K562 (cell line): ENCODE results near the gene DOCK8. TPM values are rescaled to one million over a fixed set of nuclear protein-coding genes. Genes with fewer than 3 reads are reported as not detected.

ENCODE experiments used
- C11orf30 ChIP-seq: fragments of 450-650 bp; IDR thresholded peaks from 2 replicates; pipeline ENCODE4 v1.6.1; 2016; ENCODE audit warnings: low read depth, mild to moderate bottlenecking
- CC2D1A ChIP-seq: fragments of 450-650 bp; IDR thresholded peaks from 2 replicates; pipeline ENCODE4 v1.6.1; 2017; ENCODE audit warnings: mild to moderate bottlenecking
- CTBP1 ChIP-seq: fragments of 450-650 bp; IDR thresholded peaks from 2 replicates; pipeline ENCODE4 v1.6.1; 2016; ENCODE audit warnings: borderline replicate concordance
- DLX4 ChIP-seq: fragments of 250-450 bp; sonication (Bioruptor Pico); IDR thresholded peaks from 2 replicates; pipeline ENCODE4 v1.6.1; 2021; ENCODE audit warnings: mild to moderate bottlenecking
- ETV1 ChIP-seq: fragments of 450-650 bp; conservative IDR thresholded peaks from 2 replicates; pipeline ENCODE4 v1.6.1; 2016; ENCODE audit warnings: missing genetic modification characterization, control low read depth, low read depth, missing compliant biosample characterization
- EWSR1 ChIP-seq: fragments of 450-650 bp; IDR thresholded peaks from 2 replicates; pipeline ENCODE4 v1.6.1; 2018; ENCODE audit warnings: borderline replicate concordance, mild to moderate bottlenecking, low read depth, moderate library complexity; ENCODE audit not compliant: partially characterized antibody
- EZH2 ChIP-seq: IDR thresholded peaks from 2 replicates; pipeline ENCODE4 v1.6.1; 2012; ENCODE audit warnings: low read depth, mild to moderate bottlenecking, inconsistent platforms, low read length, borderline replicate concordance
- ILK ChIP-seq: fragments of 450-650 bp; IDR thresholded peaks from 2 replicates; pipeline ENCODE4 v1.6.1; 2016; ENCODE audit warnings: missing genetic modification characterization, low read depth, mild to moderate bottlenecking, missing compliant biosample characterization, moderate library complexity, borderline replicate concordance
- JUND ChIP-seq, 2 experiments: IDR thresholded peaks; 2 replicates in 1 of 2; 3 replicates in 1 of 2; pipeline ENCODE4 v1.6.1; 2011; ENCODE audit warnings: borderline replicate concordance in 2 of 2, low read depth in 2 of 2, low read length in 2 of 2, improper control_type of control experiment in 1 of 2, missing biosample characterization in 1 of 2, missing genetic modification characterization in 1 of 2, missing genetic modification reagents in 1 of 2
- MED1 ChIP-seq: sonication (generic); formaldehyde crosslinking; IDR thresholded peaks from 2 replicates; pipeline ENCODE4 v1.8.1; 2023; ENCODE audit warnings: missing genetic modification reagents, borderline replicate concordance
- NCOR1 ChIP-seq: fragments of 450-650 bp; IDR thresholded peaks from 2 replicates; pipeline ENCODE4 v1.6.1; 2016; ENCODE audit warnings: mild to moderate bottlenecking, moderate library complexity
- NFE2L1 ChIP-seq: fragments of 450-650 bp; IDR thresholded peaks from 2 replicates; pipeline ENCODE4 v1.6.1; 2016; ENCODE audit warnings: missing genetic modification characterization, low read depth, mild to moderate bottlenecking, missing compliant biosample characterization, moderate library complexity, borderline replicate concordance
- PHB ChIP-seq: fragments of 250-450 bp; sonication (Bioruptor Pico); IDR thresholded peaks from 2 replicates; pipeline ENCODE4 v1.5.0; 2021
- PURB ChIP-seq: sonication (generic); formaldehyde crosslinking; IDR thresholded peaks from 2 replicates; pipeline ENCODE4 v1.9.0; 2021; ENCODE audit warnings: low read depth, mild to moderate bottlenecking, missing genetic modification reagents
- SRF ChIP-seq, 2 experiments: fragments of 250-450, 450-650 bp in 1 of 2; sonication (Bioruptor Pico) in 1 of 2; sonication (generic) in 1 of 2; formaldehyde crosslinking; IDR thresholded peaks; 2 replicates each; pipeline versions ENCODE4 v1.5.0 to v1.5.1; 2020 to 2022; ENCODE audit warnings: mild to moderate bottlenecking in 1 of 2, missing genetic modification reagents in 1 of 2
- TBL1XR1 ChIP-seq, 2 experiments: IDR thresholded peaks; 2 replicates each; pipeline ENCODE4 v1.6.1; 2012; ENCODE audit warnings: improper control_type of control experiment in 2 of 2, low read length in 2 of 2, mild to moderate bottlenecking in 1 of 2
- ZNF121 ChIP-seq: sonication (generic); formaldehyde crosslinking; conservative IDR thresholded peaks from 2 replicates; pipeline ENCODE4 v1.8.0; 2022; ENCODE audit warnings: missing genetic modification reagents
- polyA plus RNA-seq, 8 experiments: library from polyadenylated mRNA; depleted of rRNA in 4 of 8; stranded (reverse) in 5 of 8; unstranded in 3 of 8; fragments of >200 nt; fragmentation: Nextera tagmentation in 2 of 8; fragmentation: Illumina TruSeq in 1 of 8; extraction: Ambion mirVana in 2 of 8; extraction: Trizol in 1 of 8; gene quantifications; 2 replicates each; pipeline versions ENCODE4 v1.2.1 to v1.2.3, GENCODE V29; 2011 to 2014; ENCODE audit warnings: inconsistent platforms in 1 of 8, missing spikeins in 1 of 8
- total RNA-seq, 7 experiments: library from RNA; depleted of rRNA in 6 of 7; stranded (reverse); fragments of >200 nt in 6 of 7; fragmentation: Illumina TruSeq in 2 of 7; extraction: Trizol in 2 of 7; gene quantifications; 2 replicates each; pipeline versions ENCODE4 v1.2.1 to v1.2.3, GENCODE V29; 2011 to 2021; ENCODE audit warnings: low replicate concordance in 1 of 7
- TF ChIP-seq, protein P1 (sequence below): sonication (generic); formaldehyde crosslinking; IDR thresholded peaks from 2 replicates; pipeline ENCODE4 v1.8.0; 2023; ENCODE audit warnings: missing genetic modification reagents, mild to moderate bottlenecking, borderline replicate concordance

The DOCK8 gene
- total and polyA plus RNA-seq, 9 of the 15 experiments (the other 6 are each of a cell fraction or from before 2014, with no cell fraction given), result 14.4 to 53.8 (median 25.1) TPM

- TF ChIP-seq CTBP1, result no peak
- TF ChIP-seq NFE2L1 (tag), result no peak
- TF ChIP-seq PHB (CRISPR knock-in tag), result no peak
- 0 out of 4 replicates have a peak, but pooled peaks of 1 of the 2 experiments have one; percentile 52 for TF ChIP-seq TBL1XR1 (IDR thresholded peaks at IDR 0.05; ENCODE audit: low read length in 2 of 2)
- TF ChIP-seq PURB (CRISPR knock-in tag), result no peak
- TF ChIP-seq NCOR1, result no peak
- peak; percentile 88 for TF ChIP-seq ETV1 (tag)
- TF ChIP-seq CC2D1A, result peak; percentile 23; the same call in 1 of the 2 replicates
- no peak for TF ChIP-seq EZH2
- TF ChIP-seq ILK (tag), result no peak
- no peak for TF ChIP-seq MED1 (CRISPR knock-in tag)
- TF ChIP-seq DLX4 (CRISPR knock-in tag), result no peak
- TF ChIP-seq SRF (CRISPR knock-in tag; IDR thresholded peaks at IDR 0.05), result no peak
- TF ChIP-seq C11orf30, result no peak
- TF ChIP-seq JUND (IDR thresholded peaks at IDR 0.05; ENCODE audit: borderline replicate concordance, low read depth, low read length), result peak; percentile 97
- TF ChIP-seq JUND (tag; IDR thresholded peaks at IDR 0.05; ENCODE audit: borderline replicate concordance, low read depth, low read length), result peak; percentile 90
- TF ChIP-seq ZNF121 (CRISPR knock-in tag), result peak; percentile 98
- TF ChIP-seq, protein P1, sequence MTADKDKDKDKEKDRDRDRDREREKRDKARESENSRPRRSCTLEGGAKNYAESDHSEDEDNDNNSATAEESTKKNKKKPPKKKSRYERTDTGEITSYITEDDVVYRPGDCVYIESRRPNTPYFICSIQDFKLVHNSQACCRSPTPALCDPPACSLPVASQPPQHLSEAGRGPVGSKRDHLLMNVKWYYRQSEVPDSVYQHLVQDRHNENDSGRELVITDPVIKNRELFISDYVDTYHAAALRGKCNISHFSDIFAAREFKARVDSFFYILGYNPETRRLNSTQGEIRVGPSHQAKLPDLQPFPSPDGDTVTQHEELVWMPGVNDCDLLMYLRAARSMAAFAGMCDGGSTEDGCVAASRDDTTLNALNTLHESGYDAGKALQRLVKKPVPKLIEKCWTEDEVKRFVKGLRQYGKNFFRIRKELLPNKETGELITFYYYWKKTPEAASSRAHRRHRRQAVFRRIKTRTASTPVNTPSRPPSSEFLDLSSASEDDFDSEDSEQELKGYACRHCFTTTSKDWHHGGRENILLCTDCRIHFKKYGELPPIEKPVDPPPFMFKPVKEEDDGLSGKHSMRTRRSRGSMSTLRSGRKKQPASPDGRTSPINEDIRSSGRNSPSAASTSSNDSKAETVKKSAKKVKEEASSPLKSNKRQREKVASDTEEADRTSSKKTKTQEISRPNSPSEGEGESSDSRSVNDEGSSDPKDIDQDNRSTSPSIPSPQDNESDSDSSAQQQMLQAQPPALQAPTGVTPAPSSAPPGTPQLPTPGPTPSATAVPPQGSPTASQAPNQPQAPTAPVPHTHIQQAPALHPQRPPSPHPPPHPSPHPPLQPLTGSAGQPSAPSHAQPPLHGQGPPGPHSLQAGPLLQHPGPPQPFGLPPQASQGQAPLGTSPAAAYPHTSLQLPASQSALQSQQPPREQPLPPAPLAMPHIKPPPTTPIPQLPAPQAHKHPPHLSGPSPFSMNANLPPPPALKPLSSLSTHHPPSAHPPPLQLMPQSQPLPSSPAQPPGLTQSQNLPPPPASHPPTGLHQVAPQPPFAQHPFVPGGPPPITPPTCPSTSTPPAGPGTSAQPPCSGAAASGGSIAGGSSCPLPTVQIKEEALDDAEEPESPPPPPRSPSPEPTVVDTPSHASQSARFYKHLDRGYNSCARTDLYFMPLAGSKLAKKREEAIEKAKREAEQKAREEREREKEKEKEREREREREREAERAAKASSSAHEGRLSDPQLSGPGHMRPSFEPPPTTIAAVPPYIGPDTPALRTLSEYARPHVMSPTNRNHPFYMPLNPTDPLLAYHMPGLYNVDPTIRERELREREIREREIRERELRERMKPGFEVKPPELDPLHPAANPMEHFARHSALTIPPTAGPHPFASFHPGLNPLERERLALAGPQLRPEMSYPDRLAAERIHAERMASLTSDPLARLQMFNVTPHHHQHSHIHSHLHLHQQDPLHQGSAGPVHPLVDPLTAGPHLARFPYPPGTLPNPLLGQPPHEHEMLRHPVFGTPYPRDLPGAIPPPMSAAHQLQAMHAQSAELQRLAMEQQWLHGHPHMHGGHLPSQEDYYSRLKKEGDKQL (CRISPR knock-in tag), result no peak
- TF ChIP-seq EWSR1, result no peak
Observed at GRCh38 chr9:272251-273213, 57.9 kb downstream of the DOCK8 start (continued).
